Measurements from ENCODE around the gene SETD2.
"Not testable (repeated sequence)": the region's sequence is repeated elsewhere in the genome, so short reads cannot be mapped to it uniquely, and the experiment has no call there.

Gene SETD2

DNA sequence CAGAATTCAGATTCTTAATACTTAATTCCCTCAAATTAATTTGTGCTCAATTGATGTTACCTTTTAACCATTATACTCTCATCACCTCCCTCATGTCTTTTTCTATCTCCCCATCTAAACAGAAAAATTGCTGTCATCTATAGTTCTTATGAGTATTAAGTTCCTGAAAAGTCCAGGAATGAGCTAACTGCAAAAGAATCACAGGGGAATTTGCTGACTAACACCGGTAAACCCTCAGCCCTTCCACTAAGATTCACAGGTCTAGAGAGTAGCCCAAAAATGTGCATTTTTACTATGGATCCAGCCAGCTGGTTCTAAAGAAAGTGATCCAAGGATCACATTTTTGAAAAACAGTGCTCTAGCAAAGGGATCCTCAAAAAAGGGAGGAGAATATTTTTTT is 67.0 kb downstream of the SETD2 start:
- no peak for DNase-seq

DNA sequence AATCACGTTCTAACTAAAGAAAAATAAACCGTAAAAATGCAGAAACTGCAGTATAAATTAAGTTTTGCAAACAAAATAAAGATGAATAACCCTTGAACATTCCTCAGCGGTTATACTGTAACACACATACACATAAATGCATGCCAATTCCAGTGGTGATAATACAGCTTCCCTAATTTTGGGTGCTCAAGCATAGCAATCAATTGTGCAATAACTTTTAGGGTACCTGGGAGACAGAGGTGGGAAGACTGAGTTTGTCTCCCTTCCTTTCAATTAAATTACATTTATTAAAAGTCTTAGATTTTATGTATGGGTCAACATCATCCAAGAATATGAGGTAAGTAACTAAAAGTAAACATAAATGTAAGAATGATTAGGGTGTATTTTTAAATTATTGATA is 71.8 kb downstream of the SETD2 start:
- DNase-seq, result no peak

DNA sequence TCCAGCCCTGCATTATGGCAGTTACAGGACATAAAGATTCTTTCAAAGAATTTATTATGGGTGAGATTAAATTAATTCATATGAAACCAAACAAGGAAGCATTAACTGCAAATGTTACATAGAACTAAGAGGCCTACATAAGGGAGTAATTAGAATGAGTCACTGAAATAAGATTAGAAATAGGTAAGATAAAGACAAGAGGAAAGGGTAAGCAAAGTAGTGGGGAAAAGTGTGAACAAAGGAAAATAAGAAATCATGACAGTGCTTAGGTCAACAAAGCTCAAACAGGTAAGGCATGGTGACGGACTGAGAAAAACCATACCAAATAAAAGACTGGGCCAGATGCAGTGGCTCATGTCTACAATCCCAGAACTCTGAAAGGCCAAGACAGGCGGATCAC is 74.3 kb downstream of the SETD2 start:
- DNase-seq, result no peak

DNA sequence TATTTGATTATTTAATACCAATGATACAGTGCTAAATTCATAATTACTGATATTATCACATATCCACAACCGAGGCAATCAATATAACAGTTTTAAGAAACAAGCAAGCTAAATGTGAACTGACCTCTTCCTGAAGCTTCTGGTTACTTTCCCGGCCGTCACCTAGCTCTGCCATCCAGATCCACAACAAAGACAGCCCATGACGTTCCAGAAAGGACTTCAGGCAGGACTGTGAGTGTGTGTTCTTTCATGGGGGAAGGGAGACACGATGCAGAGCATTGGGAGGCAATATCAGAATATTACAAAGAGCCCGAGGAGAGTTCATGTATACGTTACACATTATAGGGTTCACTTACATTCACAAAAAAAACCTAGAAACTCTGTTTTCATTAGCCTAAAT is 77.8 kb downstream of the SETD2 start:
- DNase-seq, result no peak

DNA sequence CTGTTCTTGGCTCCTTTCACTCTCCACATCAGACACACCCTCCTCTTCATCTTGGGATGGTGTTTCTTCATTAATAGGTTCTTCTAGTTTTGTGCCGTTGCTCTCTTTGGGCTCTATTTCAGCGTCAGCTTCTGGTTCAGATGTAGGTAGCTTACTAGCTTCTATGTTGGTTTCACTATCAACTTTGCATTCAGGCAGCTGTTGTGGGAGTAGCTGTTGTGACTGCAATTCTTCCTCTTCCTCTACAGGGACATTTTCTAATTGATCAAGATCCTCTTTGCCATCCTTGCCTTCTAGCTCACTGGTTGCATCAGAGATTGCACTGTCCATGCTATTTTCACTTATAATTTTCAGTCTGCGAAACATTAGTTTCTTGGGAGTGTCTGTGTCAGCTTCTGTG is 80.1 kb downstream of the SETD2 start:
- DNase-seq, result no peak

DNA sequence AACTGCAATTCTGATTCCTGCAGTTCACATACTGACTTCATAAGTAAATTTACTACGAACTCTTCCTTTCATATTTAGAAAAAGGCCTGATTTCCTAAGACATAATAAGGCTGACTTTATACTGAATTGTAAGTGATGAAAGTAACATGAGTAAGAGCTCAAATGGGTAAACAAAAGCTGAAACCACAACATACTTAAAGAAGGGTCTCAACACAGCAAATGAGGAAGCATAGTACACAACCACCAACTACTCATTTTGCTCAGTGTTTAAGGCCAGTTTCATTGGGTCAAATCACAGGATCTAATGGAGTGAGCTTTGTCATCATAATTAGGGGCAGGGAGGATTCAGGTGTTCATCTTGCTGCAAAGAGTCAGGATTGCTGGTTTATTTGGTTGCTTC is 81.4 kb downstream of the SETD2 start:
- DNase-seq, result no peak

DNA sequence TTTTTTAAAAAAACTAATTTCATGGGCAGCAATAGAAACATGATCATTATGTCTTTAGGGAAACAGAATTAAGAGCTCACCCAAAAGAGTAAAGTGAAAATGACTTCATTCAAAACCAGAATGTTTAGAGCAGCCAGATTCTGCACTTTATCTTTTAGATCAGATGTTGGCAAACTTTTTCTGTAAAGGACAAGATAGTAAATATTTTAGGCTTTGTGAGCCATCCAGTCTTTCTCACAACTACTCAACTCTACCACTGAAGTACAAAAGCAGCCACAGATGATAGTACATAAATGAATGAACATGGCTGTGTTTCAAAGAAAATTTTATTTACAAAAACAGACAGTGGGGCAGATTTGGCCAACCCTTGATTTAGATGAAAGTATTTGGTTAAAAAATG is 84.5 kb downstream of the SETD2 start:
- DNase-seq, result no peak

DNA sequence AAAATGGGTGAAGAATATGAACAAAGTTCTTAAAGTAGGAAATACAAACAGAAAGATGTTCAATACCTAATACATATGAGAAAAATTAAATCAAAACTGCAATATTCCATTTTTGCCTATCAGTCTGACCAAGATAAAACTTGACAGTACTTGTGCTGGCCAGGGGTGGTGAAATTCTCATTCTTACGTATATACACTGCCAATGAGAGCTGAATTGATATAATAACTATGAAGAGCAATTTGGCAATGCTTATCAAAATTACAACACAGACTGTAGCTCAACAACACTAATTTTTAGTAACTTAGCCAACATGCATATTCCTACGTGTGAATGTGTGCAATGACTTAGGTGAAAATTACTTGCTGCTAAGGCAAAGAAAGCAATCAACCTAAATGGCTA is 90.2 kb downstream of the SETD2 start:
- no peak for DNase-seq

DNA sequence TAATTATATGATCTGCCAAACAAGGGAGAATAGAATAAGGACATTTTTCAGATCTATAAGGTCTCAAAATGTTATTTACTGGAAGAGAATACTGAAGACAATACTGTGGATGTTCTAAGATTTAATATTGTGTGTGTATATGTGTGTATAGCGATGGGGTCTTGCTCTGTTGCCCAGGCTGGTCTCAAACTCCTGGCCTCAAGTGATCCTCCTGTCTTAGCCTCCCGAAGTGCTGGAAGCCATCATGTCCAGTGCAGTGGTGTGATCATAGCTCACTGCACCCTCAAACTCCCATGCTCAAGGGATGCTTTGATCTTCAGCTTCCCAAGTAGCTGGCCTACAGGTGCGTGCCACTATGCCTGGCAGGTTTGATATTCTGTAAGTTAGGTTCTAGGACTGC is 93.1 kb downstream of the SETD2 start:
- no peak for DNase-seq

DNA sequence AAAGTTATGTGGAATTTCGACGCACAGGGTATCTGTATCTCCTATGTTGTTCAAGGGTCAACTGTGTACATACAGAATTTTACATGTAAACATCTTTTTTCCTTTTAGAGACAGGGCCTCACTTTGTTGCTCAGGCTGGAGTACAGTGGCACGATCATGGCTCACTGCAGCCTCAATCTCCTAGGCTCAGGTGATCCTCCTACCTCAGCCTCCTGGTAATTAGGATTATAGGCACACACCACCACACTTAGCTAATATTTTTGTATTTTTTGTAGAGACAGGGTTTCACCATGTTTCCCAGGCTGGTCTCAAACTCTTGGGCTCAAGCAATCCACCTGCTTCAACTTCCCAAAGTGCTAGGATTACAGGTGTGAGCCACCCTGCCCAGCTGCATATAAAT is 97.7 kb downstream of the SETD2 start:
- not testable (repeated sequence) for DNase-seq

DNA sequence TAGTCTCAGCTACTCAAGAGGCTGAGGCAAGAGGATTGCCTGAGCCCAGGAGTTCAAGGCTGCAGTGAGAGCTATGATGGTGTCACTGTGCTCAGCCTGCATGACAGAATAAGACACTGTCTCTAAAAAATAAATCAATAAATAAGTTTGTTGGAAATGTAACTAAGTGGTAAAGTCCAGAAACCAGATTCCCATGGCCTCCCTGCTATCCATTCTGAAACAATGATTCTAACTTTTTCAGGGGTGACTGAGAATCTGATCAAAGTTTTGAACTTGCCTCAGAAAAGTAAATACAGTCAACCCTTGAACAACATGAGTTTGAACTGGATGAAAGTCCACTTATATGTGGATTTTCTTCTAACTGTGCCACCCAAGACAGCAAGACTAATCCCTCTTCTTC is 98.2 kb downstream of the SETD2 start:
- DNase-seq, result no peak

DNA sequence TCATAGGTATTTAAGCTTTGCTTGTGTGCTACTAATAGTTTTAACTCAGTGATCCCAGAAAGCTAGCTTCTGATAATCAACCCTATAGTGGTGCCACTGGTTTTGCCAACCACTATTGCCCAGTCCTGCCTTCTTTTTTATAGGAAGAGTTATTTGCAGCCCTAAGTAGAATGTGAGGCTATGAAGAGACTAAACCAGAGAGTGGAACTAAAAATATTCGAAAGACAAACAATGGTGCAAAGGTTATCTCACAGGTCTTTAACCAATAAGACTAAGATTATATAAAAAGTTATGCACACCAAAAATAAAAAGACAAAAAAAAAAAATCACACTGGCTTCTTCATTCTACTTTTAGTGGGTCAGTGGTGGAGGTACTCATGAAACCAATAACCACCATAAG is 98.9 kb downstream of the SETD2 start:
- DNase-seq, result no peak

DNA sequence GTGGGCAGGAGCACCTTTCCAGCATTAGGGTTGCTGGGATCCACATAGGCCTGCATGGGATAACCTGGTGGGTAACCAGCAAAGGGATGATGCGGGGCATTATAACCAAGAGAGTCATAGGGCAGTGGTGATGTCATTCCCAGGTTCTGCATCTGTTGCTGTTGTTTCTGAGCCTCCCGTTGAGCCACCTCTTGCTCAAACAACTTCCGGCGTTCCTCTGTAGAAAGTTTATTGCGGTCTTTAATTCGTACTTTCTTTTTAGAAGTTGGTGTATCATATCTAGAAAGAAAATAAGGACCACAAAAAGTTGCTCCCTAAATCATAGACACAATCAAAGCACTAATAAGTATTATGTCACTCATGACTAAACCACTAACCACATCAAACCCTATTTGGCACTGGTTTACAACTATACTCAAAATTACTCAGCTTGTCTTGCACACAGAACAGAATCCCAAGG is 106.7 kb downstream of the SETD2 start:
- DNase-seq, result peak; percentile 68

DNA sequence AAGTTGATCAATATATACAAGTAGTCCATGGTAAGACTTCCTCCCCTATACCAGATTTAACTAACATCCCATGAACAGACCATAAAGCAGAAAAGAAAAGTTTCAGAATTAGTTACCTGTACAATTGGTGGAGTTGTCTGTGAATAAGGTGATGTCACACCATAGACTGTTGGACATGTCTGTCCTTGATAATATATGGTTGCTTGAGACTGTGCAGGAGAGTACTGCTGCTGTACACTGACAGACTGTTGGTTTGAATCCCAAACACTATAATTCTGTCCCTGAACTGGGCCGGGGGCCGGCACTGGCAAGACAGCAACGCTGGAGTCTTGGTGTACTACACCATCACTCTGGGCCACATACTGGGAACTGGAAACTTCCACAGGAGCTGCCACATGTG is 107.2 kb downstream of the SETD2 start:
- no peak for DNase-seq

DNA sequence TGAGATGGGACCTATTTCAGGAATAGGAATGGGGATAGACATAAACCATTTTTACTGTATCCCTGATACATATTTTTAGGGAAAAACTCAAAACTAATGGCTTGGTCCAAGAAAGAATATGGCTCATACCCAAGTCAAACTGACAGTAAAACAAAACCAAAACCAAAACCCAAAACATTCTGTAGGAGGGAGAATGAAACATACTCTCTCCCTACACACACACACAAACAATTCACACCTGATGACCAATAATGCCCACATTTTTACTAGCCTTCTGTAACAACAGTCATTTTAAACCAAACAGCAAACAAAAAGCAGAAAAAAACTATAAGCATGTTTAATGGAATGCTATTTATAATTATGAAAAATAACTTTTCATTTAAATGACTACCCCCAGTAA is 109.5 kb downstream of the SETD2 start:
- DNase-seq, result no peak

DNA sequence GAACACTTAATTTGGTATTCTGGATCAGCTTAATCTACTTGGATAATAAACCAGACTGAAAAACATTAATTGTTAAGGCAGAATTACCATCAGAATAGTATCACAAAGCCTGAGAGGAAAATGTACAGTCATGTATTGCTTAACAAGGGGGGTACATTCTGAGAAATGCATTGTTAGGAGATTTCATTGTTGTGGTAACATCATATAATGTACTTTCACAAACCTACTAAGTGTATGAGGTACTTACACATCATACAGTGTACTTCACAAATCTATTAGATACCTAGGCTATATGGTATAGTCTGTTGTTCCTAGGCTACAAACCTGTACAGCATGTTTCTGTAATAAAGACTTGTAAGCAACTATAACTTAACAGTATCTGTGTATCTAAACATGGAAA is 116.2 kb downstream of the SETD2 start:
- no peak for DNase-seq

DNA sequence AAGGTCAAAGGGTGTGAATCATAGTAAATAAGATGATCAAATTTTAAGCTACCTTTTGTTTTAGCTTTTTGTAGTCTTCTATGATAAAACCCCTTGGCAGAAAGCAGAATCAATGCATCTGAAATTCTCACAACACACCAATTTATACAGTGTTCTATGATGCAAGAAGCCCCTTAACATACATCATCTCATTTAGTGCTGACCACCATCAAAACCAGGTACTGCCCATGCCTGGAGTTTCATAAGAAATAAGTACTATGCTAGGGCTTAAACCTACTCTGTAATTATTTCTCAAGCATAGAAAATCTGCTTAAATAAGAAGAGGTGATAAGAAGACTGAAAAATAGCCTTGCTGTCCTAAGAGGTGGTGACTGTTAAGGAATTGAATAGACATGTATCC is 116.8 kb downstream of the SETD2 start:
- DNase-seq, result no peak

DNA sequence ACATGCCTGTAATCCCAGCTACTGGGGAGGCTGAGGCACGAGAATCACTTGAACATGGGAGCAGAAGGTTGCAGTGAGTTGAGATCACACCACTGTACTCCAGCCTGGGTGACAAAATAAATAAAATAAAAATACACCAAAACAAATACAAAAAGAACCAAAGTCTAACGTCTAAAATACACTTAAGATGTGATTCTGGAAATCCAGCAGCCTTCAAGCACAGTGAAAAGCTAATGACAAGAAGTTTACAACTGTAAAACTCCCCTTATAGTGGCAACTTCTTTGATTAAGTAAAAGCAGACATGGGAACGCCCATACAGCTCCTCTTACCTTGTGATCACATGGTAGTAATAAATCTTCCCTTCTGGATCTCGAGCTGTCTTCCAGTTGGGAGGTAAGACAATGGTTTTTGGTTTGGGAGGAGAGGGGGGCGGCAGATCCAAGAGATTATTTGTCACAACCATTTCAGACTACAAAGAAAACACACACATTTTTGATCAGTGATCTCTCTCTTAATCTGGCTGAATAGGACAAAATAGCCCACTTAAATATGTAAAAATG is 121.6 kb downstream of the SETD2 start:
- DNase-seq, result no peak

DNA sequence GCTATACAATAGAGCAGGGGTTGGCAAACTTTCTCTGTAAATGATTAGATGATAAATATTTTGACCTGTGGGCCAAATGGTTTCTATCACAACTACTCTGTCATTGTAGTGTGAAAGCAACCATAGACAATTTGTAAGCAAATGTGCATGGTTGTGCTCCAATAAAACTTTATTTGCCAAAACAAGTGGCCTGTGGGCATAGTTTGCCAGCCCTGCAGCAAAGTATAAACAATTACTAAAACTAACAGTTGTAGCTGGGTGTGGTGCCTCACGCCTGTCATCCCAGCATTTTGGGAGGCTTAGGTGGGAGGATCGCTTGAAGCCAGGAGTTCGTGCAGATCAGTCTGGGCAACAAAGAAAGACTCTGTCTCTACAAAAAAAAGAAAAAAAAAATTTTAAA is 122.8 kb downstream of the SETD2 start:
- no peak for DNase-seq

DNA sequence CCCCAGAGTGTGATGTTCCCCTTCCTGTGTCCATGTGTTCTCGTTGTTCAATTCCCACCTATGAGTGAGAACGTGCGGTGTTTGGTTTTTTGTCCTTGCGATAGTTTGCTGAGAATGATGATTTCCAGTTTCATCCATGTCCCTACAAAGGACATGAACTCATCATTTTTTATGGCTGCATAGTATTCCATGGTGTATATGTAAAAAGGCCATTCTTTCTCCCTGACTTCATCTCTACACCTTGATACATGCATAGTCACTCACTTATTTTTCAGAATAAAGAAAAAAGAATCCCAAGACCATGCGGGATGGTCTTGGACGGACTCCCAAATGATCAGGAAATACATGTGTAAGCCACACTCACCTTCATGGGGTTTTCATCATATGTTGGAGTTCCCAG is 126.6 kb downstream of the SETD2 start:
- DNase-seq, result not testable (repeated sequence)

DNA sequence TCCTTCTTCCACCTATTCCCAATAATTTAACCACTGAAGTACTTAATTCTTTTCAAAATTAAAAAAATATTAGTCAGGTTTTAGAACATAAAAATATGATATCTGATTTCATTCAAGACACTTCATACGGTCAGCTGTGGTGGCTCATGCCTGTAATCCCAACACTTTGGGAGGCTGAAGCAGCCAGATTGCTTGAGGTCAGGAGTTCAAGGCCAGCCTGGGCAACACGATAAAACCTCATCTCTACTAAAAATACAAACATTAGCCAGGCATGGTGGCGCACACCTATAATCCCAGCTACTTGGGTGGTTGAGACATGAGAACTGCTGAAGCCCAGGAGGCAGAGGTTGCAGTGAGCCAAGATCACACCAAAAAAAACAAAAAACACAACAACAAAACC is 127.8 kb downstream of the SETD2 start:
- DNase-seq, result no peak

DNA sequence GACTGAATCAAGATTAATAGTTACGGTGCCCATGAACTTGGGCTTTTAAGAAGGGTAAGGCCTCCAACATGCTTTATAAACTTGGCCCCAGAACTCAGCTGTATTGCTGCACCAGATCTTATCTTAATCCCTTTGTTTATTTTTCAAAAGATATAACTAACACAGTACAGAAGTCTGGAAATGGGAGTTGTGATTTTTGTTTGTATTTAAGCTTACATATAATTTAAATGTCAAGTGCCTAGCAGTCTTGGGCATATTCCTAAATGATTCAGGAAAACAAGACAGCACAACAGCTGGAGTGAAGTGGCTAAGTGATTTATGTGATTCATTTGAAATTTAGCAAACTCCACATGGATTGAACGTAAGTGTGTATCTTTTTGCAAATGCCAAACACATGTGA is 128.3 kb downstream of the SETD2 start:
- no peak for DNase-seq

DNA sequence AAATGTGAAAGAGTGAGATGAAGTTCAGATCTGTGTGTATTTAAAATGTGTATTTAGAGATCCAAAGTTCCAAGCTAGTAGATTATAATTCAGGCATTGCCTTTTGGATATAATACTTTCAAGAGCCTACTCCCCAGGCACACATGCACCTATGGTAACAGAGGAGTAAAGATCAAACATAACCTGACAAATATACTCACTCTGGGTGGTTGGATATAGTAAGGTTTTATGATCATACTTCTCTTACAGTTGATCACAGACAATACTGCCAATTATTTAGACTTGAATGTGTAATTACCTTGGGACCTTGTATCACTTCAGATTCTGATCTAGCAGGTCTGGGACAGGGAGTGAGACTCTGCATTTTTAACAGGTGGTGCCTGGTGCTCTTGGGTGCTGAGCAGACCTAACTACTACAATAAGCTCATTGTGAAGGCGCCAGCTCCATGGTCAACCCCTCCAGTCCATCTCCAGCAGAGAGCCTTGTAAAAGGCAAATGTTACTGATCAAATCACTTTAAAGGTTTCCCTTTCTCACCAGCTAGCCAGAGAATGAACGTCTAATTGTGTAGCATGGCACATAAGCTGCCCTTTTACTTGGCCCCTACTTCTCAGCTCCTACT is 128.9 kb downstream of the SETD2 start:
- DNase-seq, result no peak

DNA sequence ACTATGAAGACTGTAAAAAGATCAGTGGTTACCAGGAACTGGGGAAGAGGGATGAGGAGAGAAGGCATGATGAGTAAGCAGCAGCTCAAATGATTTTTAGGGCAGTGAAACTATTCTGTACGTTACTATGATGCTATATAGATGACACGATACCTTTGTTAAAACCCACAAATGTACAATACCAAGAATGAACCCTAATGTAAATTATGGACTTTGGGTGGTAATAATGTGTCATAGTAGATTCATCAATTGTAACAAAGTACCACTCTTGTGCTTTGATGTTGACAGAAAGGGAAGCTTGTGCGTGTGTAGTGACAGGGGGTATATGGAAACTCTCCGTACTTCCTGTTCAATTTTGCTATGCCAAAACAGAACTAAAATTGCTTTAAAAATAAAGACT is 132.9 kb downstream of the SETD2 start:
- not testable (repeated sequence) for DNase-seq

DNA sequence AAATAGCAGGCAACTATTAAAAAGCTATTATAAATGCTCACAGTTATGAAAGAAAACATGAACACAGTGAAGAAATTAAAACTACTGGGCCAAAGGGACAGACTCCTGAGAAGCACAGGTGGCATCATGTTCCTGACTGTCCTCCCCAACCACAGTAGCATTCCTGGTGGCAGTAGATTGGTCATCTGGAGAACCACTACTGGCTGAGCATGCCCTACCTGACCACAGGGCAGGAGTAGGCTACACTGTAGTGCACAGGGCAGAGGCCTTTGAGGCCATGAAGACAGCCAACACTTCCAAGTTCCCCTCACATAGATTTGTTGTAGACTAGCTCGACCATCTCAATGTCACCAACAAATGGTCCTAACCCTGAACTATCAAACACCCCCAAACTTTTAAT is 135.2 kb downstream of the SETD2 start:
- no peak for DNase-seq

All from CD4-positive, alpha-beta T cell treated with Interleukin-6 for 4 hours (primary cell).